A549 treated with ZK216348 at 1 μM for 4 hours (cell line): ENCODE data around the gene LTB. TPM values are rescaled to one million over a fixed set of nuclear protein-coding genes. Genes with fewer than 3 reads are reported as not detected.

Experiments used
- total RNA-seq: library from RNA; stranded (reverse); fragments of 200-300 nt; extraction: Qiagen RNA extraction; gene quantifications from 5 replicates; pipeline ENCODE4 v1.2.3, GENCODE V29; 2022; ENCODE audit warnings: low read depth

The LTB gene, protein sequence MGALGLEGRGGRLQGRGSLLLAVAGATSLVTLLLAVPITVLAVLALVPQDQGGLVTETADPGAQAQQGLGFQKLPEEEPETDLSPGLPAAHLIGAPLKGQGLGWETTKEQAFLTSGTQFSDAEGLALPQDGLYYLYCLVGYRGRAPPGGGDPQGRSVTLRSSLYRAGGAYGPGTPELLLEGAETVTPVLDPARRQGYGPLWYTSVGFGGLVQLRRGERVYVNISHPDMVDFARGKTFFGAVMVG
- 0.21 to 0.76 TPM (median 0.45 TPM) in 4 of 5 replicates, not detected in the other for total RNA-seq

DNA sequence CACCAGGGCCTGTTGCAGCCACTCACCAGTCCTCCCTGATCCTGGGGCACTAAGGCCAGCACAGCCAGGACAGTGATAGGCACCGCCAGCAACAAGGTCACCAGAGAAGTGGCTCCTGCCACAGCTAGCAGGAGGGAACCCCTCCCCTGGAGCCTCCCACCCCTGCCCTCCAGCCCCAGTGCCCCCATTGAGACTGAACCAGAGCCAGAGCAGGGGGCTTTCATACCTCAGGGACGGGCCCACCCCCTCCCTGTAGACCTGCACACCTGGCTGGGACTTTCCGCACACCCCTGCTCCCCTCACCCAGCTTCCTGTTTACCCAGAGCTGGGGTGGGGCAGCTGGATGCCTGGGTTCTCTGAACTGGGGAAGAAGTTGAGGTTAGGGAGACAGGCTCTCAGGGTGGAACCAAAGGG lies at the start of gene LTB:
Gene LTB, minus strand, starts transcription at position 195 of the 414 bp plus-strand sequence. Its CDS starts 7 bp downstream, at position 188.

DNA sequence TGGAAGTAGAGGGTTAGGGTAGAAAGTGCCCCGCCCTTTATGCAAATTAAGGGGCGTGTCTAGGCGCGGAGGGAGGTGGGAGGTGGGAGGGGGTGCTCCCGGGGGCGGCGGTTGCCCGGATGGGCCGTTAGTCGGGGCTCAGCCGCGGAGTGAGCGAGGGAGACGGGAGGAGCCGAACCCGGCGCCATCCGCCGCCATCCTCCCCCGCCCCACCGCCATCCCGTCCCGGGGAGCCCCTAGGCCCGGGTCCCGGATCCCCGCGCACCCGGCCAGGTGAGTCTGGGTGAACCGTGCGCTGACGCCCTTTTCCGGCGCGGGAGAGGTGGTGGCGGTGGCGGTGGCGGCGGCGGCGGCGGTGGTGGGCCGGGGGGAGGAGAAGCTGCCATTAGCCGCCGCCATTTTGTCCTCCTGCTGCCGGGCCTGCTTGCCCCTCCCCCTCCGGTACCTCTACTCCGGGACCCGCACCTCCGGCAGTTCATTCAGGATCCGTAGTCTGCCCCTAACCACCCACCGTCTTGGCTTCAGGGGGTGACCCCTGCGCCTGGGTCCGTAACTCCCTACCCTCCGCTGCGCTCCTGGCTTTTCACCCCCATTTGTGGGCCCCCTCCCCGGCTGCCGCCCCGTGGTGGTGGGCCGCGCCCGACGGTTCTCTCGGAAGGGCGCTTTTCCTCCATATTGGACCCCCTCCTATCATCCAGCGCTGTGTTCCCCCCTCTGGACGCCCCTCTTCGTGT lies 38.5 kb upstream of the LTB start, which contains the start of gene PRRC2A:
Gene PRRC2A, plus strand, starts transcription at position 130 of the 734 bp plus-strand sequence. CDS start 2,075 bp downstream, outside the sequence.

GRCh38 chr6:31614684-31615578 lies 32.7 kb upstream of the LTB start, which contains the start of gene AIF1:
Gene AIF1 (plus strand): TSS chr6:31615234. CDS start chr6:31615330, 96 bp downstream.

GRCh38 chr6:31586008-31586407 lies 3.8 kb upstream of the LTB start, which contains the start of gene LST1:
Gene LST1 (plus strand): TSS chr6:31586277. CDS start chr6:31587300, 1,023 bp downstream.

GRCh38 chr6:31575335-31575901 lies 6.8 kb downstream of the LTB start, which contains the start of gene TNF:
Gene TNF (plus strand): TSS chr6:31575565. CDS start chr6:31575742, 177 bp downstream.

GRCh38 chr6:31572041-31572911 lies 9.9 kb downstream of the LTB start, which contains the start of gene LTA:
Gene LTA (plus strand): TSS chr6:31572289. CDS start chr6:31572743, 454 bp downstream.

DNA sequence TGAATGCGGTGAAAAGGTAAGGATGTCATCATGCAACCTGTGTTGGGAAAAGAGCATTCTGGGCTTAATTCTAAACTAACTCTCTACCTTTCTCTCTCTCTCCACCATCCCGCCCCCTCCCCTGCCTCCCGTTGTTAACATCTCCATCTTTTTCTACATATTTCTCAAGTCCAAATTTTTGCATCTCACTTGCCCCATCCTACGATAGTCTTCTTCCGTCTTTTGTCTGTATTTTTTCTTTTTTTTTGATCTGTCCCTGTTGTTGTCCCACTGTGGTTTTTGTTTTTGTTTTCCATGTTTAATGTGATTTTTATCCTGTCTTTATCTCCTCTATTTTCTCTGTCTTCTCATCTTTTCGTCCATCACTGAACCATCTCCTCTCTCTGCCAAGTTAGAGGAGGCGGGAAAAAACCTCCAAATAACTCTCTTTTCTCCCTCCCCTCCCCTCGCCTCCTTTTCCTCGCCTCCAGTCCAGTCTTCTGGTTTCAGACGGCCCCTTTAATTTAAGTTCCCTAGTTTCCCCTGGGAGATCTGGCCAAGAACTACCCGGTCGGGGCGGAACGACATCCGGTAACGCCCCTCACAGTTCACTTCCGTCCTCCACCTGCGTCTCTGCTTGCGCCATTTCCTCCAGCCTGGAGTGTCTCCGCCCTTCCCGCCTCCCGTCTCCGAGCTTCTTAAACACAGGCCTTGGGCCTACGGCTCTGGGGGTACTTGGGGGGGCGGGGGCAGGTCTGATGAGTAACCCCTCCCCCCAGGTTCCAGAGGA lies 35.1 kb downstream of the LTB start, which contains the start of gene NFKBIL1:
Gene NFKBIL1, plus strand, starts transcription at position 651 of the 769 bp plus-strand sequence. Its CDS starts 87 bp downstream, at position 738.

GRCh38 chr6:31546339-31546957 lies 35.8 kb downstream of the LTB start, which contains the start of gene ATP6V1G2:
Gene ATP6V1G2 (minus strand): TSS chr6:31546608. CDS start chr6:31546559, 49 bp downstream.

GRCh38 chr6:31541658-31542521 lies 40.3 kb downstream of the LTB start, which contains the start of gene DDX39B:
Gene DDX39B (minus strand): TSS chr6:31542003. CDS start chr6:31540532, 1,471 bp downstream.

Other genes starting within 250 kb of the LTB start
- gene HLA-B, start 225.2 kb downstream of the LTB start, total RNA-seq, result 23.1 to 30.8 TPM (median 29.5 TPM) in 5 replicates
- gene MICA, start 178.8 kb downstream of the LTB start, total RNA-seq, result 27.0 to 30.6 TPM (median 27.8 TPM) in 5 replicates
- 5.2 to 8.6 TPM (median 7.9 TPM) in 5 replicates for gene MICB, start 84.3 kb downstream of the LTB start, total RNA-seq
- gene MCCD1, start 53.5 kb downstream of the LTB start, total RNA-seq, result not detected in 5 replicates
- gene DDX39B, start 40.4 kb downstream of the LTB start, total RNA-seq, result 359 to 433 TPM (median 396 TPM) in 5 replicates
- gene ATP6V1G2, start 35.8 kb downstream of the LTB start, total RNA-seq, result 0.33 to 1.3 TPM (median 0.69 TPM) in 5 replicates
- 5.9 to 13.0 TPM (median 12.5 TPM) in 5 replicates for gene NFKBIL1, start 34.8 kb downstream of the LTB start, total RNA-seq
- gene LTA, start 10.1 kb downstream of the LTB start, total RNA-seq, result not detected in 5 replicates
- 0.08 TPM in 1 of 5 replicates, not detected in the others for gene TNF, start 6.9 kb downstream of the LTB start, total RNA-seq
- not detected in 5 replicates for gene LST1, start 3.9 kb upstream of the LTB start, total RNA-seq
- not detected in 5 replicates for gene NCR3, start 10.6 kb upstream of the LTB start, total RNA-seq
- gene AIF1, start 32.8 kb upstream of the LTB start, total RNA-seq, result not detected in 5 replicates
- 59.3 to 94.8 TPM (median 86.5 TPM) in 5 replicates for gene PRRC2A, start 38.3 kb upstream of the LTB start, total RNA-seq
- 100 to 165 TPM (median 145 TPM) in 5 replicates for gene BAG6, start 70.2 kb upstream of the LTB start, total RNA-seq
- 2.2 to 3.7 TPM (median 3.5 TPM) in 5 replicates for gene APOM, start 73.5 kb upstream of the LTB start, total RNA-seq
- 11.1 to 14.5 TPM (median 12.9 TPM) in 5 replicates for gene C6orf47, start 78.4 kb upstream of the LTB start, total RNA-seq
- 9.6 to 16.8 TPM (median 12.8 TPM) in 5 replicates for gene GPANK1, start 82.6 kb upstream of the LTB start, total RNA-seq
- 168 to 192 TPM (median 170 TPM) in 5 replicates for gene CSNK2B, start 83.7 kb upstream of the LTB start, total RNA-seq
- gene LY6G5B, start 87.6 kb upstream of the LTB start, total RNA-seq, result 3.2 to 6.4 TPM (median 5.2 TPM) in 5 replicates
- 1.1 to 1.6 TPM (median 1.5 TPM) in 5 replicates for gene LY6G5C, start 98.6 kb upstream of the LTB start, total RNA-seq
- gene ABHD16A, start 120.9 kb upstream of the LTB start, total RNA-seq, result 13.2 to 19.1 TPM (median 17.6 TPM) in 5 replicates
- not detected in 5 replicates for gene LY6G6F, start 124.4 kb upstream of the LTB start, total RNA-seq
- not detected in 5 replicates for gene LY6G6D, start 132.9 kb upstream of the LTB start, total RNA-seq
- 0.20 to 0.42 TPM (median 0.29 TPM) in 3 of 5 replicates, not detected in the others for gene LY6G6C, start 139.3 kb upstream of the LTB start, total RNA-seq
- not detected in 5 replicates for gene MPIG6B, start 140.9 kb upstream of the LTB start, total RNA-seq
- 27.1 to 32.0 TPM (median 31.7 TPM) in 5 replicates for gene DDAH2, start 146.9 kb upstream of the LTB start, total RNA-seq
- 433 to 509 TPM (median 491 TPM) in 5 replicates for gene CLIC1, start 154.1 kb upstream of the LTB start, total RNA-seq
- 13.3 to 18.7 TPM (median 13.6 TPM) in 5 replicates for gene MSH5, start 157.6 kb upstream of the LTB start, total RNA-seq
- gene SAPCD1, start 180.2 kb upstream of the LTB start, total RNA-seq, result 3.7 to 5.9 TPM (median 4.9 TPM) in 5 replicates
- 0.53 to 2.7 TPM (median 1.1 TPM) in 5 replicates for gene VWA7, start 194.9 kb upstream of the LTB start, total RNA-seq
- gene VARS1, start 213.3 kb upstream of the LTB start, total RNA-seq, result 43.4 to 61.7 TPM (median 60.4 TPM) in 5 replicates
- 52.1 to 67.9 TPM (median 59.7 TPM) in 5 replicates for gene LSM2, start 224.5 kb upstream of the LTB start, total RNA-seq
- gene HSPA1L, start 232.9 kb upstream of the LTB start, total RNA-seq, result 1.4 to 2.2 TPM (median 1.9 TPM) in 5 replicates
- gene HSPA1A, start 233.1 kb upstream of the LTB start, total RNA-seq, result 129 to 401 TPM (median 295 TPM) in 5 replicates
- gene HSPA1B, start 245.3 kb upstream of the LTB start, total RNA-seq, result 78.0 to 284 TPM (median 227 TPM) in 5 replicates